Endothelial cell of umbilical vein (primary cell): Measurements from ENCODE around the gene PTGFR. TPM values are rescaled to one million over a fixed set of nuclear protein-coding genes. Genes with fewer than 3 reads are reported as not detected.

Experiments
- BruUV-seq: library from RNA; stranded (reverse); fragments of 400-500 nt; replicated peaks from 2 replicates; lab custom pipeline; 2021; lab: Mats Ljungman, UMichigan
- CTCF ChIA-PET: fragments of 300-600, 350-600 bp; sonication (Branson Sonifier 250); formaldehyde crosslinking; loops from one replicate; lab custom pipeline; 2021; ENCODE audit warnings: antibody characterized with exemption, inconsistent platforms; lab: Charles Lee
- POLR2A ChIA-PET: fragments of 300-600, 350-600 bp; sonication (Branson Sonifier 250); formaldehyde crosslinking; loops from one replicate; lab custom pipeline; 2021; ENCODE audit warnings: antibody characterized with exemption, inconsistent platforms; lab: Charles Lee
- DNase-seq: peaks from one replicate; pipeline ENCODE4 v3.0.0-alpha.2; 2011; ENCODE audit warnings: low read depth, low spot score
- FAIRE-seq: peaks from 2 replicates; lab custom pipeline; 2011; peaks lifted over from hg19 to GRCh38; lab: Jason Lieb, UNC
- H2AFZ ChIP-seq: 2 replicates; pipeline ENCODE4 v1.6.0; 2012; ENCODE audit warnings: low read depth, low read length, control low read depth, inconsistent platforms
- H3K27ac ChIP-seq: 2 replicates; pipeline ENCODE4 v1.5.1; 2011; ENCODE audit warnings: low read depth, mild to moderate bottlenecking, control low read depth, low read length, moderate library complexity; ENCODE audit not compliant: insufficient read depth
- H3K27me3 ChIP-seq, 2 experiments: 2 replicates each; pipeline versions ENCODE4 v1.6.0 to v1.6.1; 2011; ENCODE audit warnings: low read length in 2 of 2, mixed read lengths in 1 of 2; ENCODE audit not compliant: control insufficient read depth in 2 of 2, insufficient read depth in 2 of 2
- H3K36me3 ChIP-seq, 2 experiments: 2 replicates in 1 of 2; 3 replicates in 1 of 2; pipeline ENCODE4 v1.5.1; 2011; ENCODE audit warnings: low read length in 2 of 2, mild to moderate bottlenecking in 1 of 2, moderate library complexity in 1 of 2; ENCODE audit not compliant: control insufficient read depth in 2 of 2, insufficient read depth in 2 of 2; ENCODE audit errors: extremely low read depth in 1 of 2
- H3K4me1 ChIP-seq: 3 replicates; pipeline ENCODE4 v1.5.1; 2011; ENCODE audit warnings: mild to moderate bottlenecking, low read length; ENCODE audit not compliant: control insufficient read depth, insufficient read depth; ENCODE audit errors: extremely low read depth
- H3K4me2 ChIP-seq: 2 replicates; pipeline ENCODE4 v1.6.1; 2011; ENCODE audit warnings: low read length, control low read depth, mixed read lengths; ENCODE audit not compliant: insufficient read depth
- H3K4me3 ChIP-seq, 3 experiments: fragments of 200-600 bp in 1 of 3; sonication (generic), shearing (Covaris generic) in 1 of 3; replicated peaks in 1 of 3; 2 replicates each; pipeline ENCODE4 v1.5.1; 2011 to 2016; ENCODE audit warnings: control low read depth in 3 of 3, low read length in 3 of 3, mild to moderate bottlenecking in 2 of 3, inconsistent platforms in 1 of 3, low read depth in 1 of 3, moderate library complexity in 1 of 3; ENCODE audit not compliant: insufficient read depth in 1 of 3
- H3K79me2 ChIP-seq: 2 replicates; pipeline ENCODE4 v1.6.0; 2012; ENCODE audit warnings: low read length, inconsistent platforms; ENCODE audit not compliant: control insufficient read depth, insufficient read depth
- H3K9ac ChIP-seq: replicated peaks from 2 replicates; pipeline ENCODE3; 2011; ENCODE audit warnings: low read length, control low read depth; ENCODE audit not compliant: insufficient read depth; ENCODE audit errors: extremely low read depth
- H3K9me1 ChIP-seq: replicated peaks from 3 replicates; pipeline ENCODE4 v1.6.0; 2011; ENCODE audit warnings: mild to moderate bottlenecking, low read length; ENCODE audit not compliant: control insufficient read depth, insufficient read depth; ENCODE audit errors: extremely low read depth
- H3K9me3 ChIP-seq: replicated peaks from 2 replicates; pipeline ENCODE4 v1.5.1; 2012; ENCODE audit warnings: low read length, inconsistent platforms; ENCODE audit not compliant: control insufficient read depth, insufficient read depth
- H4K20me1 ChIP-seq: replicated peaks from 2 replicates; pipeline ENCODE3; 2011; ENCODE audit warnings: mild to moderate bottlenecking, low read length; ENCODE audit not compliant: control insufficient read depth, insufficient read depth; ENCODE audit errors: extremely low read depth
- CTCF ChIP-seq, 2 donors: IDR thresholded peaks; 1 replicate in 1 of 2; 2 replicates in 1 of 2; pipeline ENCODE4 v1.5.1; 2011; ENCODE audit warnings: low read length in 2 of 2, mild to moderate bottlenecking in 2 of 2, moderate library complexity in 2 of 2, control low read depth in 1 of 2, inconsistent platforms in 1 of 2, low read depth in 1 of 2; ENCODE audit not compliant: insufficient read depth in 1 of 2; ENCODE audit errors: extremely low read depth in 1 of 2
- EZH2 ChIP-seq: IDR thresholded peaks from 2 replicates; pipeline ENCODE4 v1.6.1; 2012; ENCODE audit warnings: borderline replicate concordance, low read depth, mild to moderate bottlenecking, moderate library complexity, low read length, inconsistent platforms; ENCODE audit not compliant: severe bottlenecking
- FOS ChIP-seq: IDR thresholded peaks from 2 replicates; pipeline ENCODE4 v1.6.1; 2011; ENCODE audit warnings: mild to moderate bottlenecking, low read length, moderate library complexity, borderline replicate concordance; ENCODE audit not compliant: insufficient read depth
- GATA2 ChIP-seq: IDR thresholded peaks from 2 replicates; pipeline ENCODE4 v1.7.0; 2011; ENCODE audit warnings: low read depth, mild to moderate bottlenecking, moderate library complexity, mixed read lengths, low read length; ENCODE audit not compliant: insufficient read length, insufficient read depth
- JUN ChIP-seq: IDR thresholded peaks from 2 replicates; pipeline ENCODE4 v1.6.1; 2011; ENCODE audit warnings: borderline replicate concordance, low read depth; ENCODE audit not compliant: insufficient read length, insufficient read depth
- MAX ChIP-seq: IDR thresholded peaks from 2 replicates; pipeline ENCODE4 v1.6.1; 2011; ENCODE audit not compliant: insufficient read depth, insufficient read length
- MYC ChIP-seq: IDR thresholded peaks from one replicate; pipeline ENCODE4 v1.6.1; 2011; ENCODE audit warnings: mild to moderate bottlenecking, low read depth, low read length
- POLR2A ChIP-seq: IDR thresholded peaks from 2 replicates; pipeline ENCODE4 v1.6.1; 2012; ENCODE audit warnings: low read depth, mild to moderate bottlenecking, control low read depth, low read length
- POLR2AphosphoS5 ChIP-seq: IDR thresholded peaks from 2 replicates; pipeline ENCODE4 v1.6.1; 2012; ENCODE audit warnings: low read depth, mild to moderate bottlenecking, control low read depth, low read length, moderate library complexity; ENCODE audit not compliant: insufficient read depth
- dilution Hi-C: fragments of 300-500 bp; cut with MboI; formaldehyde crosslinking; loops from one replicate; pipeline ENCODE4 v1.15.0; 2019; ENCODE audit warnings: low sequenced_read_pairs; ENCODE audit not compliant: extremely low pct_ligation_motif_present
- intact Hi-C: fragments of 100-400 bp; cut with micrococcal nuclease; formaldehyde crosslinking; loops from one replicate; pipeline ENCODE4 v1.10.0; 2022
- polyA plus RNA-seq, 4 experiments: library from polyadenylated mRNA; depleted of rRNA in 3 of 4; stranded (reverse) in 3 of 4; unstranded in 1 of 4; fragments of >200 nt; gene quantifications; 2 replicates each; pipeline versions ENCODE4 v1.2.1 to v1.2.3, GENCODE V29; 2011 to 2012; ENCODE audit warnings: missing spikeins in 1 of 4
- total RNA-seq: library from RNA; stranded (reverse); gene quantifications from 2 replicates; pipeline ENCODE4 v1.2.3, GENCODE V29; 2021

Gene PTGFR
- total and polyA plus RNA-seq, 2 donors (not counting 3 experiments of a cell fraction or from before 2014, with no cell fraction given): 0.11 to 0.24 TPM

GRCh38 chr1:78447086-78447485 is 43.7 kb upstream of the PTGFR start:
- Histone ChIP-seq H3K9me3 (no peaks in the 10 kb centered on the region), H3K27me3 (no peaks in the 10 kb centered on the region), H3K9ac (no peak overlapping the region), H3K4me2 (no peak overlapping the region), H2AFZ (no peak overlapping the region), H3K27ac (no peak overlapping the region), H3K79me2 (no peaks in the 10 kb centered on the region), H3K4me1 (no peaks in the 10 kb centered on the region), H3K36me3 (no peaks in the 10 kb centered on the region), H3K4me3 (no peak overlapping the region), H3K9me1 (no peaks in the 10 kb centered on the region), H4K20me1 (no peaks in the 10 kb centered on the region)
- ChIA-PET POLR2A (no interaction called here), CTCF (no interaction called here)
- no peak for DNase-seq
- dilution Hi-C loops (no loop called here), intact Hi-C loops (no loop called here)
- BruUV-seq: no TSS peak
- no peak for TF ChIP-seq EZH2
- TF ChIP-seq POLR2AphosphoS5: no peak
- no peak for TF ChIP-seq MAX
- TF ChIP-seq FOS: no peak
- no peak for TF ChIP-seq CTCF (IDR thresholded peaks at IDR 0.05; ENCODE audit: extremely low read depth in 1 of 2, insufficient read depth in 1 of 2, low read depth in 1 of 2, low read length in 2 of 2)
- no peak for TF ChIP-seq MYC
- TF ChIP-seq GATA2: no peak
- TF ChIP-seq JUN: no peak
- TF ChIP-seq POLR2A: no peak
- no peak for FAIRE-seq
